MM.1S (cell line): Measurements from ENCODE around the gene GJA9.
A peak's percentile ranks its signal among the peaks of the same experiment; 100 is the strongest.

ENCODE experiments used
- DNase-seq: peaks from one replicate; pipeline ENCODE4 v3.0.0-alpha.2; 2015
- H2AFZ ChIP-seq: fragments of 300-600 bp; sonication (generic); 2 replicates; pipeline ENCODE4 v1.6.0; 2016; ENCODE audit warnings: antibody characterized with exemption, low read length
- H3F3A ChIP-seq: fragments of 300-600 bp; sonication (generic); 2 replicates; pipeline ENCODE4 v1.6.1; 2016; ENCODE audit warnings: mild to moderate bottlenecking, antibody characterized with exemption, low read length, moderate library complexity, mixed read lengths; ENCODE audit not compliant: insufficient read depth
- H3K27ac ChIP-seq: fragments of 300-600 bp; sonication (generic); 2 replicates; pipeline ENCODE4 v1.5.1; 2016; ENCODE audit warnings: mild to moderate bottlenecking, low read length
- H3K27me3 ChIP-seq: fragments of 300-600 bp; sonication (generic); replicated peaks from 2 replicates; pipeline ENCODE4 v1.6.0; 2016; ENCODE audit warnings: low read length; ENCODE audit not compliant: insufficient read depth
- H3K36me3 ChIP-seq: fragments of 300-600 bp; sonication (generic); replicated peaks from 2 replicates; pipeline ENCODE4 v1.6.1; 2016; ENCODE audit warnings: mild to moderate bottlenecking, low read length, mixed read lengths; ENCODE audit not compliant: insufficient read depth
- H3K4me1 ChIP-seq: fragments of 300-600 bp; sonication (generic); 2 replicates; pipeline ENCODE4 v1.6.1; 2016; ENCODE audit warnings: low read length, mixed read lengths
- H3K4me2 ChIP-seq: fragments of 300-600 bp; sonication (generic); 2 replicates; pipeline ENCODE4 v1.6.0; 2016; ENCODE audit warnings: low read depth, low read length
- H3K4me3 ChIP-seq: fragments of 300-600 bp; sonication (generic); 2 replicates; pipeline ENCODE4 v1.5.1; 2016; ENCODE audit warnings: low read length, mixed read lengths
- H3K79me2 ChIP-seq: fragments of 300-600 bp; sonication (generic); 2 replicates; pipeline ENCODE4 v1.6.1; 2016; ENCODE audit warnings: mixed run types, low read length, mixed read lengths
- H3K9ac ChIP-seq: fragments of 300-600 bp; sonication (generic); 2 replicates; pipeline ENCODE4 v1.6.1; 2016; ENCODE audit warnings: low read length, mixed read lengths
- H3K9me2 ChIP-seq: fragments of 300-600 bp; sonication (generic); replicated peaks from 2 replicates; pipeline ENCODE4 v1.6.1; 2016; ENCODE audit warnings: mild to moderate bottlenecking, low read length, mixed read lengths; ENCODE audit not compliant: insufficient read depth
- H3K9me3 ChIP-seq: fragments of 300-600 bp; sonication (generic); replicated peaks from 2 replicates; pipeline ENCODE4 v1.6.1; 2016; ENCODE audit warnings: mild to moderate bottlenecking, low read length, mixed read lengths; ENCODE audit not compliant: insufficient read depth
- H4K20me1 ChIP-seq: fragments of 300-600 bp; sonication (generic); 2 replicates; pipeline ENCODE4 v1.6.1; 2016; ENCODE audit warnings: mild to moderate bottlenecking, low read length, moderate library complexity, mixed read lengths; ENCODE audit not compliant: insufficient read depth
- EZH2 ChIP-seq: fragments of 300-600 bp; sonication (generic); optimal IDR thresholded peaks from 2 replicates; pipeline ENCODE3; 2017; ENCODE audit warnings: low read depth, mild to moderate bottlenecking, antibody characterized with exemption, low read length, mixed read lengths
- EZH2phosphoT487 ChIP-seq: fragments of 300-600 bp; sonication (generic); IDR thresholded peaks from 2 replicates; pipeline ENCODE4 v1.6.1; 2018; ENCODE audit warnings: antibody characterized with exemption, low read length
- TF ChIP-seq, protein P1 (sequence below): fragments of 300-600 bp; sonication (generic); IDR thresholded peaks from 2 replicates; pipeline ENCODE4 v1.5.1; 2016; ENCODE audit warnings: antibody characterized with exemption, low read length, mixed read lengths

The GJA9 gene

DNA sequence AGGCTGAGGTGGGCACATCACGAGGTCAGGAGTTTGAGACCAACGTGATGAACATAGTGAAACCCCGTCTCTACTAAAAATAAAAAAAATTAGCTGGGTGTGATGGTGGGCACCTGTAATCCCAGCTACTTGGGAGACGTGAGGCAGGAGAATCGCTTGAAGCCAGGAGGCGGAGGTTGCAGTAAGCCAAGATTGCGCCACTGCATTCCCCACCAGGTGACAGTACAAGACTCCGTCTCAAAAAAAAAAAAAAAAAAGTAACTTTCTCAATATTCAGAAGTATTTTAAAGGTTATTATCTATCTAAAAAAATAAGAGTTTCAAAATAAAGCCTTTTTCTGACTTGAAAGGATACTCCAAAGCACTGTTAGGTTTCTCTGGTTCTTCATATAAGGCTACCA lies 14.2 kb downstream of the GJA9 start:
- H3K4me3 ChIP-seq: no peak overlapping the region
- H3K9me3 ChIP-seq: no peaks in the 10 kb centered on the region
- H3F3A ChIP-seq: peaks cover 9% of the 10 kb centered on the region; the same call in 1 of the 2 replicates
- H2AFZ ChIP-seq: no peak overlapping the region
- no peaks in the 10 kb centered on the region; the same call in 1 of the 2 replicates for H3K36me3 ChIP-seq
- H3K79me2 ChIP-seq: peaks cover 41% of the 10 kb centered on the region
- H3K4me2 ChIP-seq: no peak overlapping the region
- no peak for DNase-seq
- no peaks in the 10 kb centered on the region for H3K27me3 ChIP-seq
- H3K9me2 ChIP-seq: no peaks in the 10 kb centered on the region
- no peak overlapping the region for H3K9ac ChIP-seq
- TF ChIP-seq, protein P1, sequence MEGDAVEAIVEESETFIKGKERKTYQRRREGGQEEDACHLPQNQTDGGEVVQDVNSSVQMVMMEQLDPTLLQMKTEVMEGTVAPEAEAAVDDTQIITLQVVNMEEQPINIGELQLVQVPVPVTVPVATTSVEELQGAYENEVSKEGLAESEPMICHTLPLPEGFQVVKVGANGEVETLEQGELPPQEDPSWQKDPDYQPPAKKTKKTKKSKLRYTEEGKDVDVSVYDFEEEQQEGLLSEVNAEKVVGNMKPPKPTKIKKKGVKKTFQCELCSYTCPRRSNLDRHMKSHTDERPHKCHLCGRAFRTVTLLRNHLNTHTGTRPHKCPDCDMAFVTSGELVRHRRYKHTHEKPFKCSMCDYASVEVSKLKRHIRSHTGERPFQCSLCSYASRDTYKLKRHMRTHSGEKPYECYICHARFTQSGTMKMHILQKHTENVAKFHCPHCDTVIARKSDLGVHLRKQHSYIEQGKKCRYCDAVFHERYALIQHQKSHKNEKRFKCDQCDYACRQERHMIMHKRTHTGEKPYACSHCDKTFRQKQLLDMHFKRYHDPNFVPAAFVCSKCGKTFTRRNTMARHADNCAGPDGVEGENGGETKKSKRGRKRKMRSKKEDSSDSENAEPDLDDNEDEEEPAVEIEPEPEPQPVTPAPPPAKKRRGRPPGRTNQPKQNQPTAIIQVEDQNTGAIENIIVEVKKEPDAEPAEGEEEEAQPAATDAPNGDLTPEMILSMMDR: no peak
- TF ChIP-seq EZH2phosphoT487 (no peak), EZH2 (no peak)
- H3K27ac ChIP-seq: no peak overlapping the region
- H3K4me1 ChIP-seq: peaks cover 14% of the 10 kb centered on the region
- no peaks in the 10 kb centered on the region for H4K20me1 ChIP-seq

DNA sequence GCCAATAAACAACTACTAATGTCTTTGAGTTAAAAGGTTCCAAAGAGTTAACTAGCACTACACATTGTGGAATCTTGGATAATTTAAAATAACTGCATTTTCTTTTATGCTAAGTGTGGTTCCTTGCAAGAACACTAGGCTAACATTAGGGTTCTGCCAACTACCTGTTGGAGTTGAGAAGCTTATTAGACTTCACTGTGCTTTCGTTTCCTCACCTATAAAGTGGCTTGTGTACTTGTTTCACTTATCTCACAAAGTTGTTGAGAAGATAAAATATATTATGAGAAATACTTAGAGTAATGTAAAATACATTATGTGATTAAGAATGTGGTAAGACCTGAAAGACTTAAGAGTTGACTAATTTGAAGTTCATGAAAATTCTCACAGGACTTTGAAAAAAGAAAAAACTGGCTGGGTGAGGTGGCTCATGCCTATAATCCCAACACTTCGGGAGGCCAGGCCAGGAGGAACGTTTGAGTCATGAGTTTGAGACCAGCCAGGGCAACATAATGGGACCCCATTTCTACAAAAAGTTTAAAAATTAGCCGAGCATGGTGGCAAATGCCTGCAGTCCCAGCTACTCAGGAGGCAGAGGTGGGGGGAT lies 16.2 kb downstream of the GJA9 start:
- Histone ChIP-seq H3K4me2 (no peak overlapping the region), H3F3A (peaks cover 2% of the 10 kb centered on the region; the same call in 1 of the 2 replicates), H3K36me3 (no peaks in the 10 kb centered on the region; the same call in 1 of the 2 replicates), H3K9me3 (no peaks in the 10 kb centered on the region), H3K9ac (no peak overlapping the region), H3K4me1 (peaks cover 10% of the 10 kb centered on the region; the same call in 1 of the 2 replicates), H3K9me2 (no peaks in the 10 kb centered on the region), H4K20me1 (no peaks in the 10 kb centered on the region), H3K79me2 (peaks cover 34% of the 10 kb centered on the region), H3K4me3 (no peak overlapping the region), H2AFZ (no peak overlapping the region), H3K27me3 (no peaks in the 10 kb centered on the region), H3K27ac (no peak overlapping the region)
- DNase-seq: no peak
- TF ChIP-seq, protein P1: no peak
- no peak for TF ChIP-seq EZH2
- no peak for TF ChIP-seq EZH2phosphoT487

DNA sequence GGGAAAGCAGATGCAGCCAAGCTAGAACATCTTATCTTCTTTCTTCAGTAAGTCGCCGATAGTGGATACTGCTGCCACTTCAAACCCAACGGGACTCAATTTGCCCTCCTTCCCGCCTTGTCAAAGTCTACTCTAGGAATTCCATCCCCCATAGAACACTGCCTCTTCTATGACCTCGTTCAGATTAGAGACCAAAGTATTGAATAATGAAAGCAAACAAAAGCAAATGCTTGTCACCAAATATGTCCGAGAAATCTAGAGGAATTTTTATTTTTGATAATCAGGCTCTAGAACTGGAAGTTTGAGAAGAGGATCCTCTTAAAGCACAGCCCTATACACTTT lies 21.0 kb downstream of the GJA9 start:
- Histone ChIP-seq H3K27me3 (no peaks in the 10 kb centered on the region), H3K9ac (peak overlapping the region; percentile 53; the same call in 1 of the 2 replicates), H3K27ac (no peak overlapping the region), H3K9me2 (no peaks in the 10 kb centered on the region), H3K36me3 (peaks cover under 1% of the 10 kb centered on the region), H3K9me3 (no peaks in the 10 kb centered on the region), H3K4me2 (peak overlapping the region; percentile 63), H2AFZ (peak overlapping the region; percentile 97), H4K20me1 (0 out of 2 replicates have a peak, but pooled peaks cover 4% of the 10 kb centered on the region), H3K79me2 (peaks cover 37% of the 10 kb centered on the region), H3K4me3 (peak overlapping the region; percentile 86), H3F3A (peaks cover 9% of the 10 kb centered on the region), H3K4me1 (peaks cover 14% of the 10 kb centered on the region)
- TF ChIP-seq EZH2 (no peak), EZH2phosphoT487 (no peak)
- TF ChIP-seq, protein P1: no peak
- DNase-seq: no peak
